IPS-18a (cell line): ENCODE results near the gene WFIKKN2.

Experiments used
- H3K27ac ChIP-seq: one replicate; pipeline ENCODE4 v1.5.1; 2013; ENCODE audit warnings: low read length
- H3K27me3 ChIP-seq: one replicate; pipeline ENCODE4 v1.6.1; 2013; ENCODE audit warnings: mild to moderate bottlenecking, low read length; ENCODE audit not compliant: control insufficient read depth, insufficient read depth
- H3K36me3 ChIP-seq: one replicate; pipeline ENCODE4 v1.6.1; 2013; ENCODE audit warnings: low read depth, low read length; ENCODE audit not compliant: control insufficient read depth
- H3K4me1 ChIP-seq: one replicate; pipeline ENCODE4 v1.6.1; 2013; ENCODE audit warnings: low read depth, low read length; ENCODE audit not compliant: control insufficient read depth
- H3K4me3 ChIP-seq: one replicate; pipeline ENCODE4 v1.5.1; 2013; ENCODE audit warnings: low read length
- H3K9ac ChIP-seq: one replicate; pipeline ENCODE4 v1.6.1; 2013; ENCODE audit warnings: mild to moderate bottlenecking, low read length, moderate library complexity
- H3K9me3 ChIP-seq: one replicate; pipeline ENCODE4 v1.6.1; 2013; ENCODE audit warnings: low read depth, low read length; ENCODE audit not compliant: control insufficient read depth

The WFIKKN2 gene

GRCh38 chr17:50816271-50816670 lies 19.1 kb upstream of the WFIKKN2 start:
- H3K9me3 ChIP-seq = no peaks in the 10 kb centered on the region
- no peak overlapping the region for H3K4me3 ChIP-seq
- H3K9ac ChIP-seq = no peak overlapping the region
- no peak overlapping the region for H3K27ac ChIP-seq
- H3K4me1 ChIP-seq = peaks cover 4% of the 10 kb centered on the region
- H3K27me3 ChIP-seq = no peaks in the 10 kb centered on the region
- H3K36me3 ChIP-seq = no peaks in the 10 kb centered on the region

- H3K4me3 ChIP-seq = no peak overlapping the region
Measured at GRCh38 chr17:50816771-50817751, 18.3 kb upstream of the WFIKKN2 start.

GRCh38 chr17:50817838-50818237 lies 17.5 kb upstream of the WFIKKN2 start:
- H3K27me3 ChIP-seq = no peaks in the 10 kb centered on the region
- H3K27ac ChIP-seq = no peak overlapping the region
- peaks cover 4% of the 10 kb centered on the region for H3K4me1 ChIP-seq
- no peak overlapping the region for H3K4me3 ChIP-seq
- H3K9me3 ChIP-seq = no peaks in the 10 kb centered on the region
- H3K36me3 ChIP-seq = no peaks in the 10 kb centered on the region
- H3K9ac ChIP-seq = no peak overlapping the region

More at GRCh38 chr17:50816771-50817751, 18.3 kb upstream of the WFIKKN2 start:
- H3K27ac ChIP-seq = no peak overlapping the region
- H3K27me3 ChIP-seq = no peaks in the 10 kb centered on the region
- H3K9me3 ChIP-seq = no peaks in the 10 kb centered on the region
- peaks cover 4% of the 10 kb centered on the region for H3K4me1 ChIP-seq
- no peak overlapping the region for H3K9ac ChIP-seq
- no peaks in the 10 kb centered on the region for H3K36me3 ChIP-seq

GRCh38 chr17:50818261-50818660 lies 17.1 kb upstream of the WFIKKN2 start:
- Histone ChIP-seq H3K27me3 (no peaks in the 10 kb centered on the region), H3K4me1 (peaks cover 4% of the 10 kb centered on the region), H3K4me3 (no peak overlapping the region), H3K9me3 (no peaks in the 10 kb centered on the region), H3K9ac (no peak overlapping the region), H3K27ac (no peak overlapping the region), H3K36me3 (no peaks in the 10 kb centered on the region)

- no peaks in the 10 kb centered on the region for H3K27me3 ChIP-seq
- no peaks in the 10 kb centered on the region for H3K36me3 ChIP-seq
- no peak overlapping the region for H3K9ac ChIP-seq
- no peak overlapping the region for H3K4me3 ChIP-seq
- peaks cover 4% of the 10 kb centered on the region for H3K4me1 ChIP-seq
- H3K9me3 ChIP-seq = no peaks in the 10 kb centered on the region
- H3K27ac ChIP-seq = no peak overlapping the region
Measured at GRCh38 chr17:50818921-50819657, 16.3 kb upstream of the WFIKKN2 start.

- Histone ChIP-seq H3K9me3 (no peaks in the 10 kb centered on the region), H3K27ac (no peak overlapping the region), H3K27me3 (no peaks in the 10 kb centered on the region), H3K4me1 (peaks cover 4% of the 10 kb centered on the region), H3K36me3 (no peaks in the 10 kb centered on the region), H3K4me3 (no peak overlapping the region), H3K9ac (no peak overlapping the region)
Measured at GRCh38 chr17:50820651-50821050, 14.7 kb upstream of the WFIKKN2 start.

GRCh38 chr17:50822550-50822949 lies 12.8 kb upstream of the WFIKKN2 start:
- H3K9ac ChIP-seq = no peak overlapping the region
- H3K4me3 ChIP-seq = no peak overlapping the region
- no peaks in the 10 kb centered on the region for H3K36me3 ChIP-seq
- H3K27ac ChIP-seq = no peak overlapping the region
- H3K9me3 ChIP-seq = no peaks in the 10 kb centered on the region
- H3K27me3 ChIP-seq = no peaks in the 10 kb centered on the region
- peaks cover 2% of the 10 kb centered on the region for H3K4me1 ChIP-seq

- Histone ChIP-seq H3K27ac (no peak overlapping the region), H3K9me3 (no peaks in the 10 kb centered on the region), H3K4me1 (peaks cover 11% of the 10 kb centered on the region), H3K4me3 (no peak overlapping the region), H3K27me3 (no peaks in the 10 kb centered on the region), H3K36me3 (no peaks in the 10 kb centered on the region), H3K9ac (no peak overlapping the region)
Measured at GRCh38 chr17:50824429-50824828, 11.0 kb upstream of the WFIKKN2 start.

GRCh38 chr17:50825188-50825587 lies 10.2 kb upstream of the WFIKKN2 start:
- Histone ChIP-seq H3K27me3 (no peaks in the 10 kb centered on the region), H3K36me3 (no peaks in the 10 kb centered on the region), H3K9ac (no peak overlapping the region), H3K4me3 (no peak overlapping the region), H3K27ac (no peak overlapping the region), H3K9me3 (no peaks in the 10 kb centered on the region), H3K4me1 (peaks cover 12% of the 10 kb centered on the region)

- H3K4me3 ChIP-seq = no peak overlapping the region
- H3K27ac ChIP-seq = no peak overlapping the region
- H3K36me3 ChIP-seq = no peaks in the 10 kb centered on the region
- no peak overlapping the region for H3K9ac ChIP-seq
- H3K9me3 ChIP-seq = no peaks in the 10 kb centered on the region
- H3K4me1 ChIP-seq = peaks cover 22% of the 10 kb centered on the region
- no peaks in the 10 kb centered on the region for H3K27me3 ChIP-seq
Measured at GRCh38 chr17:50828508-50829170, 6.7 kb upstream of the WFIKKN2 start.

GRCh38 chr17:50829332-50829731 lies 6.1 kb upstream of the WFIKKN2 start:
- no peak overlapping the region for H3K27ac ChIP-seq
- no peaks in the 10 kb centered on the region for H3K9me3 ChIP-seq
- H3K4me1 ChIP-seq = peaks cover 22% of the 10 kb centered on the region
- H3K4me3 ChIP-seq = no peak overlapping the region
- no peaks in the 10 kb centered on the region for H3K27me3 ChIP-seq
- no peak overlapping the region for H3K9ac ChIP-seq
- H3K36me3 ChIP-seq = no peaks in the 10 kb centered on the region
